HepG2 (cell line): Measurements from ENCODE around the gene NCBP2. TPM values are rescaled to one million over a fixed set of nuclear protein-coding genes. Genes with fewer than 3 reads are reported as not detected.

Source experiments
- FOXK1 ChIP-seq: sonication (generic); formaldehyde crosslinking; IDR thresholded peaks from 2 replicates; pipeline ENCODE4 v1.4.0; 2020; ENCODE audit warnings: low read depth, missing genetic modification reagents, borderline replicate concordance
- GFI1 ChIP-seq: sonication (generic); formaldehyde crosslinking; IDR thresholded peaks from 2 replicates; pipeline ENCODE4 v1.5.0; 2020; ENCODE audit warnings: missing genetic modification reagents, mild to moderate bottlenecking, borderline replicate concordance
- MAFF ChIP-seq: IDR thresholded peaks from 2 replicates; pipeline ENCODE4 v1.6.1; 2011; ENCODE audit warnings: low read depth, low read length, improper control_type of control experiment
- PHB2 ChIP-seq: fragments of 450-650 bp; IDR thresholded peaks from 2 replicates; pipeline ENCODE4 v1.6.1; 2018; ENCODE audit not compliant: partially characterized antibody
- SAFB2 ChIP-seq: sonication (generic); formaldehyde crosslinking; IDR thresholded peaks from 2 replicates; pipeline ENCODE4 v1.5.1; 2020; ENCODE audit warnings: missing genetic modification reagents, low read depth, mild to moderate bottlenecking, borderline replicate concordance
- XBP1 ChIP-seq: sonication (generic); formaldehyde crosslinking; IDR thresholded peaks from 2 replicates; pipeline ENCODE4 v1.5.0; 2020; ENCODE audit warnings: missing genetic modification reagents
- ZNF251 ChIP-seq: sonication (generic); formaldehyde crosslinking; IDR thresholded peaks from 2 replicates; pipeline ENCODE4 v1.9.0; 2021; ENCODE audit warnings: mild to moderate bottlenecking, missing genetic modification reagents
- ZNF605 ChIP-seq: sonication (generic); formaldehyde crosslinking; IDR thresholded peaks from 2 replicates; pipeline ENCODE4 v1.8.0; 2022; ENCODE audit warnings: mild to moderate bottlenecking, missing genetic modification reagents
- polyA plus RNA-seq, 8 experiments: library from polyadenylated mRNA; depleted of rRNA in 3 of 8; stranded (reverse) in 7 of 8; unstranded in 1 of 8; fragments of >200 nt; fragmentation: Illumina TruSeq in 4 of 8; extraction: Trizol in 4 of 8; gene quantifications; 2 replicates each; pipeline versions ENCODE4 v1.2.1 to v1.2.3, GENCODE V29; 2011 to 2016; ENCODE audit warnings: low read depth in 4 of 8, missing spikeins in 1 of 8, mixed read lengths in 1 of 8; ENCODE audit not compliant: insufficient read depth in 1 of 8
- total RNA-seq, 5 experiments: library from RNA; depleted of rRNA; stranded (reverse); fragments of >200 nt; fragmentation: Illumina TruSeq; extraction: Trizol; gene quantifications; 2 replicates each; pipeline ENCODE4 v1.2.3, GENCODE V29; 2016; ENCODE audit warnings: low read depth in 1 of 5
- TF ChIP-seq, protein P1 (sequence below): sonication (generic); formaldehyde crosslinking; IDR thresholded peaks from 2 replicates; pipeline ENCODE4 v1.8.1; 2022; ENCODE audit warnings: mild to moderate bottlenecking, missing genetic modification reagents
- TF ChIP-seq, protein P2 (sequence below): IDR thresholded peaks from 2 replicates; pipeline ENCODE4 v1.6.1; 2018; ENCODE audit warnings: missing genetic modification reagents
- TF ChIP-seq, protein P3 (sequence below): IDR thresholded peaks from 2 replicates; pipeline ENCODE4 v1.6.1; 2016; ENCODE audit warnings: missing genetic modification reagents, missing compliant biosample characterization
- TF ChIP-seq, protein P4 (sequence below): sonication (generic); formaldehyde crosslinking; IDR thresholded peaks from 2 replicates; pipeline ENCODE4 v1.4.0; 2020; ENCODE audit warnings: missing genetic modification reagents, borderline replicate concordance

Gene NCBP2
- total and polyA plus RNA-seq, 2 of the 13 experiments (the other 11 are each of a cell fraction or from before 2014, with no cell fraction given), result 58.7 to 95.5 TPM

DNA sequence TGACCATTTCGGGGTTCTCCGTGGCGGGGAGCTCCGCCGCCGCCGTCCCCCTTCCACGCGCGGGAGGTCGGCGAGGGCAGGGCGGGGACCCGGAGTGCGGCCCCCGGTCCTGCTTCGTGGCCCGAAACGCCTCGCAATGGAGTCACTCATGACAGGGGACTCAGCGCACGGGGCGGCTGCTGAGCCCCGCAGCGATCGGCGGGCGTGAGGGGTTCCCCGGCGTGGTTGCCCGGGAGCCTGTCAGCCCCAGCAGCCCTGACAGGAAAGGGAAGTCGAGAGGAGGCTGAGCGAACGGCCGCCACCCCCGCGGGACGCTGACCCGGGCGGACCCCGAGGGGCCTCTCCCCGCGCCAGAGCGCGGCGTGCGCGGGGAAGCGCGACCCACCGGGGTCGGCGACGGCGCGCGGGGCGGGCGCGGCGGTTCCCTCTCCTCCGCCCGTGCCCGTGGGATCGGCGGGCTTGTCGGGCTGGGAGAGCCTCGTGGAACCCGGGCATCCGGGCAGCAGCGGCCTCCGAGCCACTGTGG, 26.9 kb upstream of the NCBP2 start (continued):
- TF ChIP-seq, protein P1, sequence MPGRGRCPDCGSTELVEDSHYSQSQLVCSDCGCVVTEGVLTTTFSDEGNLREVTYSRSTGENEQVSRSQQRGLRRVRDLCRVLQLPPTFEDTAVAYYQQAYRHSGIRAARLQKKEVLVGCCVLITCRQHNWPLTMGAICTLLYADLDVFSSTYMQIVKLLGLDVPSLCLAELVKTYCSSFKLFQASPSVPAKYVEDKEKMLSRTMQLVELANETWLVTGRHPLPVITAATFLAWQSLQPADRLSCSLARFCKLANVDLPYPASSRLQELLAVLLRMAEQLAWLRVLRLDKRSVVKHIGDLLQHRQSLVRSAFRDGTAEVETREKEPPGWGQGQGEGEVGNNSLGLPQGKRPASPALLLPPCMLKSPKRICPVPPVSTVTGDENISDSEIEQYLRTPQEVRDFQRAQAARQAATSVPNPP, result no peak
- TF ChIP-seq ZNF251 (CRISPR knock-in tag) (no peak), FOXK1 (CRISPR knock-in tag) (no peak), XBP1 (CRISPR knock-in tag) (no peak), GFI1 (0 out of 2 replicates have a peak, but pooled peaks have one; percentile 10), ZNF605 (CRISPR knock-in tag) (0 out of 2 replicates have a peak, but pooled peaks have one; percentile 19), SAFB2 (CRISPR knock-in tag) (no peak), MAFF (no peak), PHB2 (no peak)
- TF ChIP-seq, protein P2, sequence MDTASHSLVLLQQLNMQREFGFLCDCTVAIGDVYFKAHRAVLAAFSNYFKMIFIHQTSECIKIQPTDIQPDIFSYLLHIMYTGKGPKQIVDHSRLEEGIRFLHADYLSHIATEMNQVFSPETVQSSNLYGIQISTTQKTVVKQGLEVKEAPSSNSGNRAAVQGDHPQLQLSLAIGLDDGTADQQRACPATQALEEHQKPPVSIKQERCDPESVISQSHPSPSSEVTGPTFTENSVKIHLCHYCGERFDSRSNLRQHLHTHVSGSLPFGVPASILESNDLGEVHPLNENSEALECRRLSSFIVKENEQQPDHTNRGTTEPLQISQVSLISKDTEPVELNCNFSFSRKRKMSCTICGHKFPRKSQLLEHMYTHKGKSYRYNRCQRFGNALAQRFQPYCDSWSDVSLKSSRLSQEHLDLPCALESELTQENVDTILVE (CRISPR knock-in tag), result no peak
- TF ChIP-seq, protein P3, sequence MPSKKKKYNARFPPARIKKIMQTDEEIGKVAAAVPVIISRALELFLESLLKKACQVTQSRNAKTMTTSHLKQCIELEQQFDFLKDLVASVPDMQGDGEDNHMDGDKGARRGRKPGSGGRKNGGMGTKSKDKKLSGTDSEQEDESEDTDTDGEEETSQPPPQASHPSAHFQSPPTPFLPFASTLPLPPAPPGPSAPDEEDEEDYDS (CRISPR knock-in tag), result no peak
- TF ChIP-seq, protein P4, sequence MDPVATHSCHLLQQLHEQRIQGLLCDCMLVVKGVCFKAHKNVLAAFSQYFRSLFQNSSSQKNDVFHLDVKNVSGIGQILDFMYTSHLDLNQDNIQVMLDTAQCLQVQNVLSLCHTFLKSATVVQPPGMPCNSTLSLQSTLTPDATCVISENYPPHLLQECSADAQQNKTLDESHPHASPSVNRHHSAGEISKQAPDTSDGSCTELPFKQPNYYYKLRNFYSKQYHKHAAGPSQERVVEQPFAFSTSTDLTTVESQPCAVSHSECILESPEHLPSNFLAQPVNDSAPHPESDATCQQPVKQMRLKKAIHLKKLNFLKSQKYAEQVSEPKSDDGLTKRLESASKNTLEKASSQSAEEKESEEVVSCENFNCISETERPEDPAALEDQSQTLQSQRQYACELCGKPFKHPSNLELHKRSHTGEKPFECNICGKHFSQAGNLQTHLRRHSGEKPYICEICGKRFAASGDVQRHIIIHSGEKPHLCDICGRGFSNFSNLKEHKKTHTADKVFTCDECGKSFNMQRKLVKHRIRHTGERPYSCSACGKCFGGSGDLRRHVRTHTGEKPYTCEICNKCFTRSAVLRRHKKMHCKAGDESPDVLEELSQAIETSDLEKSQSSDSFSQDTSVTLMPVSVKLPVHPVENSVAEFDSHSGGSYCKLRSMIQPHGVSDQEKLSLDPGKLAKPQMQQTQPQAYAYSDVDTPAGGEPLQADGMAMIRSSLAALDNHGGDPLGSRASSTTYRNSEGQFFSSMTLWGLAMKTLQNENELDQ, result no peak
